H1 (cell line): ENCODE results near the gene RIPPLY1. TPM values are rescaled to one million over a fixed set of nuclear protein-coding genes. Genes with fewer than 3 reads are reported as not detected.

Experiments used
- BRCA1 ChIP-seq: IDR thresholded peaks from 2 replicates; pipeline ENCODE4 v1.6.1; 2012; ENCODE audit warnings: low read depth, low read length, improper control_type of control experiment
- CBX5 ChIP-seq: fragments of 300-800, 300-1000 bp; sonication (generic); IDR thresholded peaks from 2 replicates; pipeline ENCODE4 v1.7.1; 2016; ENCODE audit warnings: antibody characterized with exemption, low read length, low read depth
- CTCF ChIP-seq, 3 experiments: IDR thresholded peaks; 1 replicate in 2 of 3; 2 replicates in 1 of 3; pipeline versions ENCODE4 v1.5.1 to v1.6.1; 2011; ENCODE audit warnings: low read length in 3 of 3, mild to moderate bottlenecking in 3 of 3, inconsistent platforms in 2 of 3, low read depth in 1 of 3, moderate library complexity in 1 of 3; ENCODE audit not compliant: insufficient read depth in 1 of 3; ENCODE audit errors: control extremely low read depth in 1 of 3
- GTF2F1 ChIP-seq: IDR thresholded peaks from 2 replicates; pipeline ENCODE4 v1.6.1; 2012; ENCODE audit warnings: low read depth, low read length, improper control_type of control experiment, borderline replicate concordance
- polyA plus RNA-seq, 7 experiments: library from polyadenylated mRNA; depleted of rRNA in 3 of 7; stranded (reverse) in 5 of 7; unstranded in 2 of 7; fragments of >200 nt in 5 of 7; fragments of 200-250 nt in 2 of 7; gene quantifications; 1 replicate in 5 of 7; 2 replicates in 1 of 7; 4 replicates in 1 of 7; pipeline versions ENCODE4 v1.2.1 to v1.2.3, GENCODE V29; 2011 to 2013; ENCODE audit warnings: missing spikeins in 2 of 7, mixed read lengths in 2 of 7
- total RNA-seq: library from RNA; stranded (reverse); fragmentation: NEBNext Ultra II Directional; extraction: Animal tissue kit (Norgen Biotek cat#: 25700); gene quantifications from 2 replicates; pipeline ENCODE4 v1.2.1, GENCODE V29; 2021

Gene RIPPLY1
- total and polyA plus RNA-seq, 2 of the 8 experiments (the other 6 are each of a cell fraction or from before 2014, with no cell fraction given): not detected

DNA sequence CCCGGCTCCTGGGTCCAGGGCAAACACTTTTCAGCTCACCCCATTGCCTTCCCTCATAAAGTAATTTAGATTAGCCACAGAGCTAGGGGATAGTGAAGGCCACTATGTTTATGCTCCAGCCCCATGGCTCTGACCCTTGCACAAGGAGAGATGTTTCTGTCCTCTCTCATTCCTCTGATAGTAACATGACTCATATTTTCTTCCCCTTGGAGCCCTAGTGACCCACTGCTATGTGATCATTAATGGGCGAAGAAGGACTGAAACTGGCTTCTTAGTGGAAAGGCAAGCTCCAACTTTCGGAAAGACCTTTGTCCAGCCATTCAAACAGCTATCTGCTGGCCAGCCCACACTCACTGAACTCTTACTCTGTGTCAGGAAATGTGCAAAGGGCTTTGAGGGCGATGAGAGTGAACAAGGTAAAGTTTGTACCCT lies 29.4 kb upstream of the RIPPLY1 start (continued):
- no peak for TF ChIP-seq CTCF (IDR thresholded peaks at IDR 0.05; ENCODE audit: control extremely low read depth in 1 of 3, insufficient read depth in 1 of 3, low read depth in 1 of 3, low read length in 3 of 3)
- TF ChIP-seq GTF2F1: no peak
- TF ChIP-seq CBX5: no peak
- TF ChIP-seq BRCA1: no peak
